HG02870 (cell line): ENCODE measurements around the gene LRFN2.

Source experiments
- ATAC-seq: cut with Tn5 transposase; IDR thresholded peaks from one replicate; pipeline ENCODE4 v1.9.1; 2021; ENCODE audit warnings: mild to moderate bottlenecking, moderate library complexity; ENCODE audit not compliant: unreplicated experiment

LRFN2 gene

GRCh38 chr6:40439026-40439800 lies 148.0 kb downstream of the LRFN2 start:
- ATAC-seq: no peak

DNA sequence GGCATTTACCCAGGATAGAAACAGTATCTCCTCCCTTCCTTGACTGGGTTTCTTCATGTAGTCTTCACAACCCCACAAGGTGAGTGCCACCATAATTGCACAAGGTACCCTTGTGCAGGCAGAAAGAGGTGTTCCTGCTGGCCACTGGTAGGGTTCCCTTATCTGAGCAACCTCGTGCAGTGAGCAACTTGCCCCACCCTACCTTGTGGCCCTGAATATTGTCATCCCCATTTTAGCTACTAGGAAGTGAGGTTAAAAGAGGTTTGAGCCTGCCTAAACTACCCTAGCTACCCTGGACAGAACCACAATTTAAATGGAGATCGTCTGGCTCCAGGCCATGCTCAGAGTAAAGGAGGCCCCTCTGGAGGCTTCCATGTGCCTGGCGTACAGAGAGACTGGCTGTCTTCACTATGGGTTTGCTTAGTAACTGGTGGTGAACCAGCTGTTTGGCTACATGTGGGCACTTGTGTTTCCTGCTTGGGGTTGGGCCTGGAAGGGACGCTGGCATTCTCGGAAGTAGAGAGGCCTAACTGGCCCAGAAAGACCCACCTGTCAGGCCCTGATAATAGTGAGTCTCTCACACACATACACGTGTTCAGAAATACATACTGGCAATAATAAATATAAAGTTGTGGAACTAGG lies 148.8 kb downstream of the LRFN2 start:
- no peak for ATAC-seq

DNA sequence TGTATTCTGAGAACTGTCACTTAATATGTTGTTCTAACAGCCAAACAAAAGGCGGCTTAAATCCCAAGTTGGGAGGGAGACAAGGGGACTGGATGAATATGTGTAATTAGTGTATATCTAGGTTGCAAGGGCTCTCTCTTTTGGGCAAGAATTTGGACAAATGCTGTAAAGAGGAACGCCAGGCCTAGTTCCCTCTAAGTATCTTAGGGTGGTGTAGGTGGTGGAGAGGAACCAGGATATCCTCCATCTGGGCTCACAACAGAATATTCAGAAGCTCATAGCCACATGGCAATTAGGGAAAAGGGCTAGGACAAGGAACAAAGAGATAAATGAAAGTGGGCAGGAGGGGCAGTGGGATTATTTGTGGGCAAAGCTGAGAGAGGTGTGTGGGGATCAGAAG lies 149.5 kb downstream of the LRFN2 start:
- ATAC-seq: no peak

GRCh38 chr6:40436685-40437604 lies 150.2 kb downstream of the LRFN2 start:
- no peak for ATAC-seq

- ATAC-seq: no peak
Observed at GRCh38 chr6:40432982-40433381, 154.2 kb downstream of the LRFN2 start.

- ATAC-seq: no peak
Observed at GRCh38 chr6:40431706-40432105, 155.5 kb downstream of the LRFN2 start.

- ATAC-seq: no peak
Observed at GRCh38 chr6:40427196-40427595, 160.0 kb downstream of the LRFN2 start.

GRCh38 chr6:40426346-40427066 lies 160.7 kb downstream of the LRFN2 start:
- ATAC-seq: no peak

- ATAC-seq: no peak
Observed at GRCh38 chr6:40425192-40425919, 161.8 kb downstream of the LRFN2 start.

DNA sequence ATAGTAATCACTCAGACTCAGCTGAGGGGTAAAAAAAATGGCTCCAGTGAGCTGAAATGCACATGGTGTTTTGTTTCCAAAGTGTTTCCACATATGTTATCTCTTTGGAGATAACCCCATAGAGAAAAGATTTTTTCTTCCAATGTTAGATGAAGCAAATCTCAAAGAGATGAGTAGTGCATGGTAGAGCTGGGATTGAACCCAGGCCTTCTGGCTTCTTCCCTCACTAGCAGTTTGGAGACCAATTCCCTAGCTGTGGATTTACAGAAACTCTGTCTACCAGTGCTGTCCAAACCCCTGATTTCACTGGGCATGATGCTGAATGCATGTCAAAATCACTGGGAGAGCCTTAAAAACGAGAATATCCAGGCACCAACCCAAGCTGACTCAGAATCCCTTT lies 165.1 kb downstream of the LRFN2 start:
- ATAC-seq: no peak

DNA sequence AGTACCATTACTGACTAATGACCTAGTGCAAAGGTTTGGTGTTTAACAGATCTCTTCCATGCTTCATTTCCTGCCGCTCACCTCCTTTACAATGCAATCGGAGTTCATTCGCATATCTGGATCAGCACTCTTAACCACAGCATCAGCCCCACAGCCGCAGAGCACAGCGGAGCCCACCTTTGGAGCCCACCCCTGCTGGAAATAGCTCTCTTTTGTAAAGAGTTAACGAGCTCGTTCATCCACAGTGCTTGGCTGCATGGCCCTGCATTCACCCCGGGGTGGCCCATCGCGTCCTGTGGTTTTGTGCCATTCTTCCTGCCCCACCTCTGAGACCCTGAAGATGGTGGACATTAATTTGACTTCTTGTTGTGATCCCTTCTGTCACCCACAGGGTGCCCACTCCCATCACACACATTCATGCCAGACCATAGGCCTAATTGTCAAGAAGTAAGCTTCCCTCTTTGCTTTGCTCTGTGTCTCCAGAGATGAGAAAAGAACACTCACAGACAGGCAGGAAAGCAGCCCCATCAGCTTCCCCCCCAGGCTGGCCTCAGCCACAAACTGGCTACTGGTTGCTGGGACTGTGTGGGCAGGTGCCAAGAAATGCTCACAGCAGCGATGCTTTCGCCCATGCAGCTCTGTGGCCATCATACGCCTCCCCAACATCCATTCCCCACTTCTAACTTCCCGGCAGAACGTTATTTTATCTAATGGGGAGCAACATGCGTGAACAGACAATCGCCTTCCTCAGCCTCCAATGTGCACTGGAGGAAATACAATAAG lies 167.0 kb downstream of the LRFN2 start:
- no peak for ATAC-seq

- no peak for ATAC-seq
Observed at GRCh38 chr6:40419377-40419776, 167.8 kb downstream of the LRFN2 start.

DNA sequence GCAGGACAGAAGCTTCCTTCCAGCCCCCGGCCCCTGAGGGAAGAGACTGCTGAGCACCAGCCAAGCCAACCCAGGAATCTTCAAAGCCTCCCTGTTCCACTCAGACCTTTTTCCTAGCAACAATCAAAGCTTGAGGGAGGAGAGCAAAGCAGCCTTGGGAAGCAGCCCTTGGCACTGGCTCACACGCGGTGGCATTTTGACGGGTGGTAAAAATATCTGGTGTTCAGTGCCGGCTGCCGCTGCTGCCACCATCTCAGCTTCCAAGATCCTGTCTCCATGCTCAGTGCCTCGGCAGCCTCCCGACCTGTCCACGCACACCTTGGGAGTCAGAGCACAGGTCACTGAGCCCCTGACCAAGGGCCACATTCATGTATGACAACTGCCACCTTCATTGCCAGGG lies 170.1 kb downstream of the LRFN2 start:
- ATAC-seq: no peak

DNA sequence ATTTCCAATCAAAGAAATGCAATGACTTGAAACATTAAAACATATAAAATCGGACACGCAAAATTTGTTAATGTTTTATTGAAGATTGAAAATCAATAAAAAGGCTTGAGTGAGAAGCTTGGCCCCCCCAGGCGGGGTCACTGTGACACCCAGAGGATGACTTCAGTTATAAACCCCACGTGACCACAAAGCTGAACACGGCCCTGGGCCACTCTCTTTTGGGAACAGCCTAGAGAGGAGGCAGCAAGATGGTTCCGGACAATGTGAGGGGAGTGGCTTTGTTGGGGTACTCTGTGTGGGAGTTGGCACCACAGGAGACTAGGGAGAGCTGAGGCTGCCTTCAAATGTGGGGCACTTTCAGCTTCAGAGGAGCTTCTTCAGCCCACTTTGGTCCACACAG lies 172.5 kb downstream of the LRFN2 start:
- ATAC-seq: no peak

DNA sequence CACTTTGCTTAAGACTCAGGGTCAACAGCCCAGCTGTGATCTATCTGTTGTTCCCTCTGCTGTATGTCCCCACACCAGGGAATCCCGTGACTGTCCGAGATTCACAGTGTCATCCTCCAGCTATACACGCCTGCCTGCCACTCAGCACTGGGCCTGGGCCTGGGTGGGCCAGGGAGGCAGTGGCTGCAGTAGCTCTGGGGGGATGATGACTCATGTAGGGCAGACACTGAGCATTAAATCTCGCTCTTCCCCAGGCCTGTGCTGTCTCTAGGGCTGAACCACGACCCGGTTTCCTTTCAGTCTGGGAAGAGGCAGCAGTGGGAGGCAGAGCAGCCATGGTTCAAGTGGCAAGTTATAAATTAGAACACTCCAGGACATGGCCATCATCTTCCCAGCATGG lies 173.9 kb downstream of the LRFN2 start:
- ATAC-seq: no peak

DNA sequence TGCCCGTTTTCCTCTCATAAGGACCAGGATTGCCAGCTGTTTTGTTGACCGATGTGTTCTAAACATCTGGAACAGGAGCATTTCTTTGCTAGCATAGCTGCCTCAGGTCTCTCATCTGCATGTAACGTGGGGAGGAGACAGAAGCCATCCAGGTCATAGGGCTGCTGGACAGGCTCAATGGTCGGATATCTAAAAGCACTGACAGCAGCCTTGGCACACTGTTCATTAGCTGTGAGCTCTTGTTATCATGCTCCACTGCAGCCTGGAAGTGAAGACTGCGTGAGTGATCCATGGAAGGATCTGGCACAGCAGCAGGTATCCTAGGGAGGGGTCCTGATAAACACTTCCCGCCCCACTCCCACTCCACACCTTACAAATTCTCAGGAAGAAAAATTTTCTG lies 175.3 kb downstream of the LRFN2 start:
- ATAC-seq: no peak

- no peak for ATAC-seq
Observed at GRCh38 chr6:40410821-40411220, 176.3 kb downstream of the LRFN2 start.

GRCh38 chr6:40409716-40410397 lies 177.3 kb downstream of the LRFN2 start:
- no peak for ATAC-seq
